ENCODE data around the gene UBE3B. TPM values are rescaled to one million over a fixed set of nuclear protein-coding genes. Genes with fewer than 3 reads are reported as not detected.
"Not testable (repeated sequence)": the region's sequence is repeated elsewhere in the genome, so short reads cannot be mapped to it uniquely, and the experiment has no call there.

The UBE3B gene
- total and polyA plus RNA-seq, 9 donors: 19.4 to 28.0 (median 21.9) TPM

DNA sequence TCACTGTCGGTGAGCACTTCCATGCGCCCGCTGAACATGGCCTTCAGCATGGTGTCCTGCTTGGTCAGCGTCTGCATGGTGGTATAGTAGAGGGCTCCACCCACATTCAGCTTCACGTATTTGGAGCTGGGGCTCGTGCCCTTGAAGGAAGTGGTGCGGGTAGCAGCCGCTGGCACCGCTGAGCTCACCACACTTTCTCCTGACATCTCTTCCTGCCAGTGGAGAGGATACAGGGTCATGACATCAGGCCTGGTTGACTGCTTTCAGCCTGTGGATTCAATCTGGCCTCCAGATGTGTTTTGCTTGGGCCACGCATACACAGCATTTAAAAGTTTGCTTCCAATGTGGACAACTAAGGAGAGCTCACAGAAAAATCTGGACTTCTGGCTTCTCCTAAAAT is 7.9 kb upstream of the UBE3B start:
- H3K9me3 ChIP-seq (replicated peaks; ENCODE audit: control insufficient read depth, low read depth, low read length): no peaks in the 10 kb centered on the region
- DNase-seq: no peak
- H3K36me3 ChIP-seq (ENCODE audit: control insufficient read depth, insufficient read depth, low read length): peaks cover 42% of the 10 kb centered on the region
- no peaks in the 10 kb centered on the region for H3K27me3 ChIP-seq (ENCODE audit: control insufficient read depth, insufficient read depth, low read length)
- no peak overlapping the region for H3K4me3 ChIP-seq (ENCODE audit: low read length)
- 90% methylated on average over 8 of the region's 10 CpGs for WGBS (ENCODE audit: insufficient coverage)
- peaks cover 31% of the 10 kb centered on the region for H3K4me1 ChIP-seq (ENCODE audit: control insufficient read depth, insufficient read depth, low read length)
- no peak overlapping the region for H3K27ac ChIP-seq (ENCODE audit: low read length)

DNA sequence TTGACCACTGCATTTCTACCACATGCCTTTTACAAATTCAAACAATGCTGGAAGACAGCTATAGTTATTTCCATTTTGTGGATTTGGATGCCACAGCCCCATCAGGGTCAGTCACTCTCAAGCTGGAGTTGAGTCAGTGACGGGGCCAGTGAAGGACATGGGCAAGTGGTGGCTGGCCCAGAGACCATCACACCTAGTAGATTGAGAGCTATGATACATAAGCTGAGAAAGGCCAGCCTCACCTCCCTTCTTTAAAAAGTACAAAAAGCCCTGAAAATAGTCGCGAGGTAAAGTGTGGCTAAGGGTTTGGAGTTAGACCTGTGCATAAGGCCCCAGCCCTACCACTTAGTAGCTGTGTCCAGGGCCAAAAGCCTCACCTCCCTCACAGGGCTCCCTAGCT is 4.4 kb upstream of the UBE3B start:
- Histone ChIP-seq H3K27me3 (ENCODE audit: control insufficient read depth, insufficient read depth, low read length) (no peaks in the 10 kb centered on the region), H3K4me1 (ENCODE audit: control insufficient read depth, insufficient read depth, low read length) (peaks cover 14% of the 10 kb centered on the region), H3K27ac (ENCODE audit: low read length) (no peak overlapping the region), H3K4me3 (ENCODE audit: low read length) (no peak overlapping the region), H3K36me3 (ENCODE audit: control insufficient read depth, insufficient read depth, low read length) (peaks cover 20% of the 10 kb centered on the region), H3K9me3 (replicated peaks; ENCODE audit: control insufficient read depth, low read depth, low read length) (no peaks in the 10 kb centered on the region)
- no CpG with 5 or more reads among the region's 3 CpGs for WGBS (ENCODE audit: insufficient coverage)
- no peak for DNase-seq

GRCh38 chr12:109473526-109474270 is 3.7 kb upstream of the UBE3B start:
- Histone ChIP-seq H3K4me1 (ENCODE audit: control insufficient read depth, insufficient read depth, low read length) (peaks cover 16% of the 10 kb centered on the region), H3K36me3 (ENCODE audit: control insufficient read depth, insufficient read depth, low read length) (peaks cover 15% of the 10 kb centered on the region)
- not testable (repeated sequence) for H3K27ac ChIP-seq (ENCODE audit: low read length); H3K9me3 ChIP-seq (replicated peaks; ENCODE audit: control insufficient read depth, low read depth, low read length); H3K4me3 ChIP-seq (ENCODE audit: low read length); DNase-seq; H3K27me3 ChIP-seq (ENCODE audit: control insufficient read depth, insufficient read depth, low read length)
- 79% methylated on average over 9 of the region's 16 CpGs for whole genome bisulfite sequencing (ENCODE audit: insufficient coverage)

- Histone ChIP-seq H3K27ac (ENCODE audit: low read length) (no peak overlapping the region), H3K27me3 (ENCODE audit: control insufficient read depth, insufficient read depth, low read length) (no peaks in the 10 kb centered on the region), H3K9me3 (replicated peaks; ENCODE audit: control insufficient read depth, low read depth, low read length) (no peaks in the 10 kb centered on the region), H3K4me1 (ENCODE audit: control insufficient read depth, insufficient read depth, low read length) (peaks cover 16% of the 10 kb centered on the region), H3K36me3 (ENCODE audit: control insufficient read depth, insufficient read depth, low read length) (peaks cover 3% of the 10 kb centered on the region), H3K4me3 (ENCODE audit: low read length) (no peak overlapping the region)
- no peak for DNase-seq
- WGBS (ENCODE audit: insufficient coverage): 100% methylated on average over 1 of the region's 7 CpGs
Measured at GRCh38 chr12:109475121-109475520, 2.3 kb upstream of the UBE3B start.

GRCh38 chr12:109475993-109476806 is 1.2 kb upstream of the UBE3B start:
- Histone ChIP-seq H3K27me3 (ENCODE audit: control insufficient read depth, insufficient read depth, low read length) (no peaks in the 10 kb centered on the region), H3K9me3 (replicated peaks; ENCODE audit: control insufficient read depth, low read depth, low read length) (no peaks in the 10 kb centered on the region), H3K4me3 (ENCODE audit: low read length) (peak overlapping the region; percentile 97), H3K27ac (ENCODE audit: low read length) (peak overlapping the region; percentile 96), H3K4me1 (ENCODE audit: control insufficient read depth, insufficient read depth, low read length) (peaks cover 16% of the 10 kb centered on the region), H3K36me3 (ENCODE audit: control insufficient read depth, insufficient read depth, low read length) (peaks cover 3% of the 10 kb centered on the region)
- 15% methylated on average over 19 of the region's 19 CpGs for WGBS (ENCODE audit: insufficient coverage)
- peak; percentile 14 for DNase-seq

GRCh38 chr12:109476807-109477184 is 638 bp upstream of the UBE3B start:
- peaks cover 16% of the 10 kb centered on the region for H3K4me1 ChIP-seq (ENCODE audit: control insufficient read depth, insufficient read depth, low read length)
- H3K27me3 ChIP-seq (ENCODE audit: control insufficient read depth, insufficient read depth, low read length): no peaks in the 10 kb centered on the region
- WGBS (ENCODE audit: insufficient coverage): 0% methylated on average over 11 of the region's 11 CpGs

DNA sequence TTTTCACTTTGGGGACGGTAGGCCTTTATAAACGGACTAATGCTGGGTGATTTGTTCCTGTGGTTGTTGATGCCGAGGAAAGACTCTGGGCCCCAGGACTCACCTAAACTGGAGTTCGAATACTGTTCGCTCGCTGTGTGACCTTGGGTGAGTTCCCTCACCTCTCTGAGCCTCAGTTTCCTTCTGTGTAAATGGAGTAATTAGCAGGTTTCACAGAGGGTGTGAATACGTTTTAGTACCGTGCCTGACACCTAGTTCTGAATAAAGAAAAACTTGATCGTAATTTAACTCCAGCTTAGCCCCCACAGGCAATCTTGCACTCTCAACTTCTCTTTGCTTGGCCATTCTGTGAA is 505 bp downstream of the UBE3B start:
- no CpG with 5 or more reads among the region's 9 CpGs for WGBS (ENCODE audit: insufficient coverage)
- H3K4me3 ChIP-seq (ENCODE audit: low read length): peak overlapping the region; percentile 97
- DNase-seq: no peak
- peaks cover 6% of the 10 kb centered on the region for H3K36me3 ChIP-seq (ENCODE audit: control insufficient read depth, insufficient read depth, low read length)
- H3K27me3 ChIP-seq (ENCODE audit: control insufficient read depth, insufficient read depth, low read length): no peaks in the 10 kb centered on the region
- no peaks in the 10 kb centered on the region for H3K9me3 ChIP-seq (replicated peaks; ENCODE audit: control insufficient read depth, low read depth, low read length)
- peaks cover 16% of the 10 kb centered on the region for H3K4me1 ChIP-seq (ENCODE audit: control insufficient read depth, insufficient read depth, low read length)
- peak overlapping the region; percentile 96 for H3K27ac ChIP-seq (ENCODE audit: low read length)

More at GRCh38 chr12:109476807-109477184, 638 bp upstream of the UBE3B start:
- H3K4me3 ChIP-seq (ENCODE audit: low read length): peak overlapping the region; percentile 97
- H3K9me3 ChIP-seq (replicated peaks; ENCODE audit: control insufficient read depth, low read depth, low read length): no peaks in the 10 kb centered on the region
- H3K36me3 ChIP-seq (ENCODE audit: control insufficient read depth, insufficient read depth, low read length): peaks cover 3% of the 10 kb centered on the region
- DNase-seq: no peak
- H3K27ac ChIP-seq (ENCODE audit: low read length): peak overlapping the region; percentile 96

DNA sequence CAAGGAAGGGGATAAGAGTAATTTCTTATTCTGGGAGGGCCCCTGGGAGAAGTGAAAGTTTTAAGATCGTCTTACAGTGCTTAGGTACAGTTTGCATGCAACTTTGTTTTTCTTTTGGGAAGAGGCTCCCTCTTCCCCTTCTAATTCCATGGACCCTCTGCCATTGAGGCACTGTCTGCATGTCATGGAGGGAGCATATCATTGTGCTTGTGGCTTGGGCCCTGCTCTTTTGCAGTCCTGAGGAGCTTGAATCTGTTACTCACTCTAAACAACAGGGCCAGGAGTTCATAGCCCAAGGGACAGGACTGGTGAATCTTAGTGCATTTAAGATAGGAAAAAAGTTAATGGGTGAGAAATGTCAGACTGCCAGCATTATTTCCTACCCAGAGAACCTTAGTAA is 2.3 kb downstream of the UBE3B start:
- no peaks in the 10 kb centered on the region for H3K9me3 ChIP-seq (replicated peaks; ENCODE audit: control insufficient read depth, low read depth, low read length)
- no CpG with 5 or more reads among the region's 1 CpG for WGBS (ENCODE audit: insufficient coverage)
- DNase-seq: no peak

DNA sequence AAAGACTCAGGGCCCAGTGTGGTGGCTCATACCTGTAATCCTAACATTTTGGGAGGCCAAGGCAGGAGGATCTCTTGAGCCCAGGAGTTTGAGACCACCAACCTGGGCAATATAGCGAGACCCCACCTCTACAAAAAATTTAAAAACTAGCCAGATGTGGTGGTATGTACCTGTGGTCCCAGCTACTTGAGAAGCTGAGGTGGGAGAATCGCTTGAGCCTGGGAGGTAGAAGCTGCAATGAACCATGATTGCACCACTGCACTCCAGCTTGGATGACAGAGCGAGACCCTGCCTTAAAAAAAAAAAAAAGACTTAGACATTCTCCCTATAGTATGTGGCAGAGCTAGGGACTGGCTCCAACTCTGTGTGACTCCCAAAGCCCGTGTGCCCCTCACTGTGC is 2.9 kb downstream of the UBE3B start:
- Histone ChIP-seq H3K4me3 (ENCODE audit: low read length) (no peak overlapping the region), H3K9me3 (replicated peaks; ENCODE audit: control insufficient read depth, low read depth, low read length) (no peaks in the 10 kb centered on the region), H3K36me3 (ENCODE audit: control insufficient read depth, insufficient read depth, low read length) (peaks cover 23% of the 10 kb centered on the region), H3K27ac (ENCODE audit: low read length) (no peak overlapping the region), H3K4me1 (ENCODE audit: control insufficient read depth, insufficient read depth, low read length) (peaks cover 16% of the 10 kb centered on the region), H3K27me3 (ENCODE audit: control insufficient read depth, insufficient read depth, low read length) (no peaks in the 10 kb centered on the region)
- no CpG with 5 or more reads among the region's 4 CpGs for WGBS (ENCODE audit: insufficient coverage)
- DNase-seq: no peak

More for the DNA sequence above, 2.3 kb downstream of the UBE3B start:
- Histone ChIP-seq H3K27ac (ENCODE audit: low read length) (no peak overlapping the region), H3K4me1 (ENCODE audit: control insufficient read depth, insufficient read depth, low read length) (peaks cover 16% of the 10 kb centered on the region), H3K27me3 (ENCODE audit: control insufficient read depth, insufficient read depth, low read length) (no peaks in the 10 kb centered on the region), H3K36me3 (ENCODE audit: control insufficient read depth, insufficient read depth, low read length) (peaks cover 17% of the 10 kb centered on the region), H3K4me3 (ENCODE audit: low read length) (no peak overlapping the region)

DNA sequence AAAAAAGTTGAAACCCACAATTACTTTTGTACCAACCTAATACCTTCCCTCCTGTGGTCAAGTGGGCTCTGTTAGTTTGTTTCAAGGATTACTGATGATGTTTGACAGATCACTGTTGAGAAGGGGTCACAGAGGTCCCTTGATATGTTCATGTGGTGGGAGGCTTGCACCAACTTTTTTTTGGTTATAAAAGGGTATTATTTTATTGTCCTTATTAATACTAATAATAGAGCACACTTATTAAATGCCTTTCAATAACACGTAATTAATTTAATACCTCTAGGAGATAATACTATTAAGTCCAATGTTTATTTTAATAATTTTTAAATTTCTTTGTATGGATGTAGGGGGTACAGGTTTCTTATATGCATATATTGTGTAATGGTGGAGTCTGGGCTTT is 4.4 kb downstream of the UBE3B start:
- Histone ChIP-seq H3K36me3 (ENCODE audit: control insufficient read depth, insufficient read depth, low read length) (peaks cover 37% of the 10 kb centered on the region), H3K27me3 (ENCODE audit: control insufficient read depth, insufficient read depth, low read length) (no peaks in the 10 kb centered on the region), H3K4me1 (ENCODE audit: control insufficient read depth, insufficient read depth, low read length) (peaks cover 8% of the 10 kb centered on the region), H3K9me3 (replicated peaks; ENCODE audit: control insufficient read depth, low read depth, low read length) (no peaks in the 10 kb centered on the region), H3K4me3 (ENCODE audit: low read length) (no peak overlapping the region), H3K27ac (ENCODE audit: low read length) (no peak overlapping the region)
- WGBS (ENCODE audit: insufficient coverage): no CpG with 5 or more reads among the region's 1 CpG
- DNase-seq: no peak
